Neural cell (in vitro differentiated cells): ENCODE measurements around the gene CNPPD1. TPM values are rescaled to one million over a fixed set of nuclear protein-coding genes. Genes with fewer than 3 reads are reported as not detected.

ENCODE experiments used
- H2AFZ ChIP-seq: fragments of 200-600, 300-800 bp; sonication (generic), shearing (Covaris generic); 2 replicates; pipeline ENCODE4 v1.6.0; 2014; ENCODE audit warnings: low read depth, mild to moderate bottlenecking, antibody characterized with exemption, low read length, moderate library complexity
- H3F3A ChIP-seq: fragments of 200-600 bp; shearing (Covaris generic); 2 replicates; pipeline ENCODE4 v1.6.1; 2016; ENCODE audit warnings: mild to moderate bottlenecking, moderate library complexity, mixed read lengths, antibody characterized with exemption, low read length; ENCODE audit not compliant: insufficient read depth, poor library complexity, severe bottlenecking
- H3K27ac ChIP-seq: fragments of 200-600, 300-800 bp; sonication (generic), shearing (Covaris generic); 2 replicates; pipeline ENCODE4 v1.5.1; 2014; ENCODE audit warnings: mild to moderate bottlenecking, low read length, moderate library complexity
- H3K27me3 ChIP-seq: fragments of 300-800, 200-600 bp; sonication (generic), shearing (Covaris generic); 2 replicates; pipeline ENCODE4 v1.6.0; 2014; ENCODE audit warnings: mild to moderate bottlenecking, low read depth, low read length, moderate library complexity; ENCODE audit not compliant: insufficient read depth
- H3K36me3 ChIP-seq: fragments of 300-800, 200-600 bp; sonication (generic), shearing (Covaris generic); 2 replicates; pipeline ENCODE4 v1.5.1; 2014; ENCODE audit warnings: mild to moderate bottlenecking, antibody characterized with exemption, low read length, moderate library complexity; ENCODE audit not compliant: insufficient read depth
- H3K4me2 ChIP-seq: fragments of 300-800, 200-600 bp; sonication (generic), shearing (Covaris generic); 2 replicates; pipeline ENCODE4 v1.6.0; 2014; ENCODE audit warnings: mild to moderate bottlenecking, low read length
- H3K4me3 ChIP-seq: fragments of 300-800, 200-600 bp; sonication (generic), shearing (Covaris generic); 2 replicates; pipeline ENCODE4 v1.5.1; 2014; ENCODE audit warnings: mild to moderate bottlenecking, low read length, moderate library complexity
- H3K79me2 ChIP-seq: fragments of 200-600 bp; shearing (Covaris generic); replicated peaks from 2 replicates; pipeline ENCODE4 v1.6.0; 2014; ENCODE audit warnings: mild to moderate bottlenecking, low read length, moderate library complexity; ENCODE audit not compliant: insufficient read depth
- H3K9ac ChIP-seq: fragments of 300-800, 200-600 bp; sonication (generic), shearing (Covaris generic); 2 replicates; pipeline ENCODE4 v1.6.1; 2016; ENCODE audit warnings: mild to moderate bottlenecking, low read length, mixed read lengths
- H3K9me2 ChIP-seq: fragments of 200-600 bp; shearing (Covaris generic); 2 replicates; pipeline ENCODE4 v1.6.1; 2016; ENCODE audit warnings: mild to moderate bottlenecking, low read length, mixed read lengths; ENCODE audit not compliant: insufficient read depth
- H3K9me3 ChIP-seq: fragments of 200-600, 300-800 bp; sonication (generic), shearing (Covaris generic); 2 replicates; pipeline ENCODE4 v1.6.1; 2016; ENCODE audit warnings: mild to moderate bottlenecking, mixed run types, low read length, moderate library complexity, mixed read lengths
- H4K20me1 ChIP-seq: fragments of 200-600 bp; shearing (Covaris generic); 2 replicates; pipeline ENCODE4 v1.6.1; 2016; ENCODE audit warnings: mild to moderate bottlenecking, mixed run types; ENCODE audit not compliant: insufficient read depth
- EP300 ChIP-seq: fragments of 450-650 bp; conservative IDR thresholded peaks from 2 replicates; pipeline ENCODE4 v1.6.1; 2014; ENCODE audit warnings: antibody characterized with exemption, mild to moderate bottlenecking, moderate library complexity; ENCODE audit not compliant: poor library complexity, severe bottlenecking
- EZH2 ChIP-seq: fragments of 200-600, 300-800 bp; shearing (Covaris generic), sonication (generic); IDR thresholded peaks from 2 replicates; pipeline ENCODE4 v1.6.1; 2014; ENCODE audit warnings: antibody characterized with exemption, low read length, borderline replicate concordance, mild to moderate bottlenecking; ENCODE audit not compliant: insufficient read depth, poor library complexity, severe bottlenecking
- MXI1 ChIP-seq: fragments of 450-650 bp; conservative IDR thresholded peaks from 2 replicates; pipeline ENCODE4 v1.6.1; 2014; ENCODE audit warnings: antibody characterized with exemption, mild to moderate bottlenecking; ENCODE audit not compliant: poor library complexity, severe bottlenecking
- POLR2AphosphoS5 ChIP-seq: IDR thresholded peaks from 2 replicates; pipeline ENCODE4 v1.6.1; 2012
- RAD21 ChIP-seq: fragments of 450-650 bp; conservative IDR thresholded peaks from 2 replicates; pipeline ENCODE4 v1.6.1; 2014; ENCODE audit warnings: antibody characterized with exemption, mild to moderate bottlenecking, moderate library complexity
- REST ChIP-seq: IDR thresholded peaks from 2 replicates; pipeline ENCODE4 v1.6.1; 2012; ENCODE audit warnings: borderline replicate concordance
- SMC3 ChIP-seq: fragments of 450-650 bp; conservative IDR thresholded peaks from 2 replicates; pipeline ENCODE4 v1.6.1; 2014; ENCODE audit warnings: antibody characterized with exemption, mild to moderate bottlenecking, moderate library complexity; ENCODE audit not compliant: poor library complexity
- TAF1 ChIP-seq: IDR thresholded peaks from 2 replicates; pipeline ENCODE4 v1.6.1; 2012; ENCODE audit warnings: low read depth
- polyA plus RNA-seq: library from polyadenylated mRNA; depleted of rRNA; stranded (reverse); fragments of >200 nt; gene quantifications from 2 replicates; pipeline ENCODE4 v1.2.3, GENCODE V29; 2014
- TF ChIP-seq, protein P1 (sequence below): fragments of 450-650 bp; IDR thresholded peaks from 2 replicates; pipeline ENCODE4 v1.5.1; 2014; ENCODE audit warnings: antibody characterized with exemption, mild to moderate bottlenecking, moderate library complexity; ENCODE audit not compliant: poor library complexity, severe bottlenecking

The CNPPD1 gene
- polyA plus RNA-seq, 1 donor from 2014 or later, result 89.1 TPM

GRCh38 chr2:219177552-219178376 lies 1.0 kb upstream of the CNPPD1 start, which contains the start of gene RETREG2:
Gene RETREG2, plus strand, starts transcription at chr2:219178275. Its CDS starts 78 bp downstream, at chr2:219178353.
- Histone ChIP-seq H3K36me3 (peaks cover 6% of the 10 kb centered on the region), H3K9me2 (no peaks in the 10 kb centered on the region), H3K27ac (peak within 1 kb of the TSS; percentile 81), H3K27me3 (no peaks in the 10 kb centered on the region), H3K79me2 (peaks cover 18% of the 10 kb centered on the region), H3F3A (peaks cover 3% of the 10 kb centered on the region), H2AFZ (peak within 1 kb of the TSS; percentile 71), H3K9ac (peak within 1 kb of the TSS; percentile 90), H4K20me1 (no peaks in the 10 kb centered on the region), H3K4me2 (peak within 1 kb of the TSS; percentile 100), H3K9me3 (no peaks in the 10 kb centered on the region), H3K4me3 (peak within 1 kb of the TSS; percentile 96)
- no peak for TF ChIP-seq RAD21
- no peak for TF ChIP-seq REST
- peak; percentile 83 for TF ChIP-seq POLR2AphosphoS5
- no peak for TF ChIP-seq EZH2
- TF ChIP-seq EP300, result peak; percentile 40
- TF ChIP-seq SMC3, result peak; percentile 39
- no peak for TF ChIP-seq TAF1
- TF ChIP-seq MXI1, result no peak
- TF ChIP-seq, protein P1, sequence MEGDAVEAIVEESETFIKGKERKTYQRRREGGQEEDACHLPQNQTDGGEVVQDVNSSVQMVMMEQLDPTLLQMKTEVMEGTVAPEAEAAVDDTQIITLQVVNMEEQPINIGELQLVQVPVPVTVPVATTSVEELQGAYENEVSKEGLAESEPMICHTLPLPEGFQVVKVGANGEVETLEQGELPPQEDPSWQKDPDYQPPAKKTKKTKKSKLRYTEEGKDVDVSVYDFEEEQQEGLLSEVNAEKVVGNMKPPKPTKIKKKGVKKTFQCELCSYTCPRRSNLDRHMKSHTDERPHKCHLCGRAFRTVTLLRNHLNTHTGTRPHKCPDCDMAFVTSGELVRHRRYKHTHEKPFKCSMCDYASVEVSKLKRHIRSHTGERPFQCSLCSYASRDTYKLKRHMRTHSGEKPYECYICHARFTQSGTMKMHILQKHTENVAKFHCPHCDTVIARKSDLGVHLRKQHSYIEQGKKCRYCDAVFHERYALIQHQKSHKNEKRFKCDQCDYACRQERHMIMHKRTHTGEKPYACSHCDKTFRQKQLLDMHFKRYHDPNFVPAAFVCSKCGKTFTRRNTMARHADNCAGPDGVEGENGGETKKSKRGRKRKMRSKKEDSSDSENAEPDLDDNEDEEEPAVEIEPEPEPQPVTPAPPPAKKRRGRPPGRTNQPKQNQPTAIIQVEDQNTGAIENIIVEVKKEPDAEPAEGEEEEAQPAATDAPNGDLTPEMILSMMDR, result peak; percentile 65

GRCh38 chr2:219175928-219176817 lies 552 bp downstream of the CNPPD1 start:
- no peaks in the 10 kb centered on the region for H3K9me2 ChIP-seq
- TF ChIP-seq POLR2AphosphoS5, result no peak
- TF ChIP-seq RAD21, result no peak
- no peak for TF ChIP-seq TAF1
- TF ChIP-seq EZH2, result no peak
- TF ChIP-seq EP300, result no peak
- no peaks in the 10 kb centered on the region for H3K27me3 ChIP-seq
- H3F3A ChIP-seq, result peaks cover 3% of the 10 kb centered on the region
- no peaks in the 10 kb centered on the region for H4K20me1 ChIP-seq
- H3K9me3 ChIP-seq, result no peaks in the 10 kb centered on the region
- peak overlapping the region; percentile 93 for H3K4me2 ChIP-seq
- peak overlapping the region; percentile 69 for H2AFZ ChIP-seq
- H3K27ac ChIP-seq, result peak overlapping the region; percentile 81
- peaks cover 6% of the 10 kb centered on the region for H3K36me3 ChIP-seq
- H3K4me3 ChIP-seq, result peak overlapping the region; percentile 96
- peak overlapping the region; percentile 90 for H3K9ac ChIP-seq
- H3K79me2 ChIP-seq, result peaks cover 18% of the 10 kb centered on the region
